Activated CD8-positive, alpha-beta memory T cell treated with anti-CD3 and anti-CD28 coated beads, Interleukin-2, amount 50 U/mL, for 4 hours (primary cell): ENCODE results near the gene SMARCD1.
A peak's percentile ranks its signal among the peaks of the same experiment; 100 is the strongest.
"Not testable (repeated sequence)": the region's sequence is repeated elsewhere in the genome, so short reads cannot be mapped to it uniquely, and the experiment has no call there.

Experiments used
- DNase-seq: peaks from one replicate; pipeline ENCODE4 v3.0.0-alpha.2; 2020

Gene SMARCD1

GRCh38 chr12:50106907-50107306, 21.8 kb downstream of the SMARCD1 start:
- DNase-seq: no peak

- DNase-seq: no peak
Observed at GRCh38 chr12:50107416-50108268, 22.5 kb downstream of the SMARCD1 start.

GRCh38 chr12:50109319-50109718, 24.2 kb downstream of the SMARCD1 start:
- DNase-seq: no peak

GRCh38 chr12:50110127-50110761, 25.1 kb downstream of the SMARCD1 start:
- DNase-seq: no peak

- no peak for DNase-seq
Observed at GRCh38 chr12:50110762-50111351, 25.7 kb downstream of the SMARCD1 start.

- DNase-seq: no peak
Observed at GRCh38 chr12:50111395-50111692, 26.2 kb downstream of the SMARCD1 start.

- peak; percentile 99 for DNase-seq
Observed at GRCh38 chr12:50111693-50112455, 26.7 kb downstream of the SMARCD1 start, which contains the start of gene COX14. TSS of gene COX14 (plus strand) at chr12:50112236. CDS start at chr12:50120044, 7,808 bp downstream.

GRCh38 chr12:50112456-50113218, 27.5 kb downstream of the SMARCD1 start:
- DNase-seq: no peak

GRCh38 chr12:50117057-50117622, 32.0 kb downstream of the SMARCD1 start:
- no peak for DNase-seq

GRCh38 chr12:50119387-50119786, 34.2 kb downstream of the SMARCD1 start:
- no peak for DNase-seq

- no peak for DNase-seq
Observed at GRCh38 chr12:50120521-50120920, 35.4 kb downstream of the SMARCD1 start.

- no peak for DNase-seq
Observed at GRCh38 chr12:50120953-50121352, 35.8 kb downstream of the SMARCD1 start.

GRCh38 chr12:50121641-50122040, 36.5 kb downstream of the SMARCD1 start:
- DNase-seq: no peak

- no peak for DNase-seq
Observed at GRCh38 chr12:50123203-50123602, 38.1 kb downstream of the SMARCD1 start.

GRCh38 chr12:50127546-50127945, 42.4 kb downstream of the SMARCD1 start:
- no peak for DNase-seq

GRCh38 chr12:50129290-50129689, 44.1 kb downstream of the SMARCD1 start:
- no peak for DNase-seq

GRCh38 chr12:50132505-50133135, 47.5 kb downstream of the SMARCD1 start:
- DNase-seq: no peak

GRCh38 chr12:50142993-50143392, 57.9 kb downstream of the SMARCD1 start:
- no peak for DNase-seq

GRCh38 chr12:50145439-50145838, 60.3 kb downstream of the SMARCD1 start:
- DNase-seq: no peak

GRCh38 chr12:50147281-50147680, 62.1 kb downstream of the SMARCD1 start:
- DNase-seq: no peak

- not testable (repeated sequence) for DNase-seq
Observed at GRCh38 chr12:50148011-50148410, 62.9 kb downstream of the SMARCD1 start.

GRCh38 chr12:50149311-50149710, 64.2 kb downstream of the SMARCD1 start:
- no peak for DNase-seq
